ENCODE data around the gene RNF31.
A peak's percentile ranks its signal among the peaks of the same experiment; 100 is the strongest.

The RNF31 gene

GRCh38 chr14:24156840-24157239, 9.5 kb downstream of the RNF31 start:
- H3K27ac ChIP-seq, result no peak overlapping the region
- H3K4me2 ChIP-seq, result no peak overlapping the region
- no peak for TF ChIP-seq Cebpa-rat (IDR thresholded peaks at IDR 0.05)
- H3K4me1 ChIP-seq, result peaks cover 14% of the 10 kb centered on the region
- no peak overlapping the region for H3K9ac ChIP-seq
- H3K4me3 ChIP-seq, result no peak overlapping the region
- no peaks in the 10 kb centered on the region for H3K9me3 ChIP-seq
- peaks cover 87% of the 10 kb centered on the region for H3K36me3 ChIP-seq
- H4K20me1 ChIP-seq, result no peaks in the 10 kb centered on the region
- H3K27me3 ChIP-seq, result no peaks in the 10 kb centered on the region

DNA sequence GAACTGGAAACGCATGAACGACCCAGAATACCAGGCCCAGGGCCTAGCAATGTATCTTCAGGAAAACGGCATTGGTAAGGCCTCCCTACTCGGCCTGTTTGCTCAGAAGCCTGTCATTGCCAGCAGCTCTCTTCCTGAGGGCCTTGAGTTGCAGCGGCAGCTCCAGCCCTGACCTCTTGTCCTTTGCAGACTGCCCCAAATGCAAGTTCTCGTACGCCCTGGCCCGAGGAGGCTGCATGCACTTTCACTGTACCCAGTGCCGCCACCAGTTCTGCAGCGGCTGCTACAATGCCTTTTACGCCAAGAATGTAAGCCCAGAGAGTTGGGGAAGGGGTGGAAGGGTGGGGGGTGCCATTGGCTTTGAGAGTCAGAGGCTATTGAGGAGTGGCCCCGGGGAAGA, 10.0 kb downstream of the RNF31 start:
- no peak overlapping the region for H3K27ac ChIP-seq
- no peak overlapping the region for H3K4me3 ChIP-seq
- no peak for TF ChIP-seq Cebpa-rat (IDR thresholded peaks at IDR 0.05)
- H4K20me1 ChIP-seq, result no peaks in the 10 kb centered on the region
- peaks cover 19% of the 10 kb centered on the region for H3K4me1 ChIP-seq
- no peaks in the 10 kb centered on the region for H3K9me3 ChIP-seq
- H3K27me3 ChIP-seq, result no peaks in the 10 kb centered on the region
- no peak overlapping the region for H3K4me2 ChIP-seq
- H3K36me3 ChIP-seq, result peaks cover 82% of the 10 kb centered on the region
- no peak overlapping the region for H3K9ac ChIP-seq

- no peak for TF ChIP-seq Cebpa-rat (IDR thresholded peaks at IDR 0.05)
- no peak overlapping the region for H3K4me3 ChIP-seq
- peak overlapping the region; percentile 73 for H3K27ac ChIP-seq
These were observed 12.6 kb downstream of the RNF31 start for GRCh38 chr14:24159777-24160498.

GRCh38 chr14:24160499-24160849, 13.2 kb downstream of the RNF31 start:
- Histone ChIP-seq H4K20me1 (no peaks in the 10 kb centered on the region), H3K4me1 (peaks cover 30% of the 10 kb centered on the region), H3K27me3 (no peaks in the 10 kb centered on the region), H3K4me3 (no peak overlapping the region), H3K4me2 (peak overlapping the region; percentile 80), H3K9me3 (no peaks in the 10 kb centered on the region), H3K27ac (peak overlapping the region; percentile 73), H3K9ac (peak overlapping the region; percentile 72; the same call in 1 of the 2 replicates), H3K36me3 (peaks cover 82% of the 10 kb centered on the region)
- no peak for TF ChIP-seq Cebpa-rat (IDR thresholded peaks at IDR 0.05)

More at GRCh38 chr14:24159777-24160498, 12.6 kb downstream of the RNF31 start:
- Histone ChIP-seq H3K9ac (0 out of 2 replicates have a peak overlapping the region, but pooled peaks have one; percentile 72), H4K20me1 (no peaks in the 10 kb centered on the region), H3K4me2 (peak overlapping the region; percentile 80; the same call in 1 of the 2 replicates), H3K4me1 (peaks cover 30% of the 10 kb centered on the region), H3K27me3 (no peaks in the 10 kb centered on the region), H3K9me3 (no peaks in the 10 kb centered on the region), H3K36me3 (peaks cover 82% of the 10 kb centered on the region)

- Histone ChIP-seq H3K9ac (peak within 1 kb of the TSS; percentile 72), H4K20me1 (no peaks in the 10 kb centered on the region), H3K9me3 (no peaks in the 10 kb centered on the region), H3K4me2 (peak within 1 kb of the TSS; percentile 80), H3K36me3 (peaks cover 82% of the 10 kb centered on the region), H3K27me3 (no peaks in the 10 kb centered on the region), H3K27ac (peak within 1 kb of the TSS; percentile 73), H3K4me3 (peak within 1 kb of the TSS; percentile 68), H3K4me1 (peaks cover 30% of the 10 kb centered on the region)
- no peak for TF ChIP-seq Cebpa-rat (IDR thresholded peaks at IDR 0.05)
These were observed 13.8 kb downstream of the RNF31 start, which contains the start of gene IRF9 for GRCh38 chr14:24160850-24161804. Gene IRF9 (plus strand): TSS chr14:24161265. CDS start chr14:24162145, 880 bp downstream.

DNA sequence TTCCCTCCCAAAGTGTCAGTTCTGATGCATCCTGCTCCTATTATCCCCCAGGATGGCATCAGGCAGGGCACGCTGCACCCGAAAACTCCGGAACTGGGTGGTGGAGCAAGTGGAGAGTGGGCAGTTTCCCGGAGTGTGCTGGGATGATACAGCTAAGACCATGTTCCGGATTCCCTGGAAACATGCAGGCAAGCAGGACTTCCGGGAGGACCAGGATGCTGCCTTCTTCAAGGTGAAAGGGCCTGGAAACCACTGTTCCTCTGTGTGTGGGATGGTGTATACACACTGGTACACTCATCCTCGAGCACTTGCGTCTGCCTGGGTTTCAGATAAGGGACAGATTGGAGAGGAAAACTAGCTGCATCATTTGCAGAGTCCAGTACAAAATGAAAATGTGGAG, 14.8 kb downstream of the RNF31 start:
- no peaks in the 10 kb centered on the region for H4K20me1 ChIP-seq
- no peak for TF ChIP-seq Cebpa-rat (IDR thresholded peaks at IDR 0.05)
- H3K27me3 ChIP-seq, result no peaks in the 10 kb centered on the region
- H3K4me2 ChIP-seq, result peak overlapping the region; percentile 80
- peaks cover 30% of the 10 kb centered on the region for H3K4me1 ChIP-seq
- H3K27ac ChIP-seq, result peak overlapping the region; percentile 73
- peak overlapping the region; percentile 72; the same call in 1 of the 2 replicates for H3K9ac ChIP-seq
- peaks cover 82% of the 10 kb centered on the region for H3K36me3 ChIP-seq
- H3K9me3 ChIP-seq, result no peaks in the 10 kb centered on the region
- peak overlapping the region; percentile 68; the same call in 1 of the 2 replicates for H3K4me3 ChIP-seq

GRCh38 chr14:24164518-24164991, 17.3 kb downstream of the RNF31 start:
- Histone ChIP-seq H3K27me3 (no peaks in the 10 kb centered on the region), H3K4me3 (no peak overlapping the region), H3K4me2 (no peak overlapping the region), H3K9ac (no peak overlapping the region), H3K9me3 (no peaks in the 10 kb centered on the region), H4K20me1 (no peaks in the 10 kb centered on the region), H3K36me3 (peaks cover 72% of the 10 kb centered on the region), H3K27ac (no peak overlapping the region), H3K4me1 (peaks cover 30% of the 10 kb centered on the region)
- TF ChIP-seq Cebpa-rat (IDR thresholded peaks at IDR 0.05), result no peak

DNA sequence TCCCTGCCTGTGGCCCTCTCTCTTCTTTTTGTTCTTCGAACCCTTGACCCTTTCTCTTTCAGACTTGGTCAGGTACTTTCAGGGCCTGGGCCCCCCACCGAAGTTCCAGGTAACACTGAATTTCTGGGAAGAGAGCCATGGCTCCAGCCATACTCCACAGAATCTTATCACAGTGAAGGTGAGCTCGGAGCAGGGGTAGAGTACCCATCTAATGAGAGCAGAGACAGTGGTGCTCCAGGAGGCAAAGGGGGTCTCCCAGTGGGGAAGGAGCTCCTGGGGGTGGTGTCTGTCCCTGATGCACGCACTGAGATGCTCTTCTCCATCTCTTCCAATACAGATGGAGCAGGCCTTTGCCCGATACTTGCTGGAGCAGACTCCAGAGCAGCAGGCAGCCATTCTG, 18.5 kb downstream of the RNF31 start:
- no peak for TF ChIP-seq Cebpa-rat (IDR thresholded peaks at IDR 0.05)
- no peaks in the 10 kb centered on the region for H3K9me3 ChIP-seq
- peaks cover 63% of the 10 kb centered on the region for H3K36me3 ChIP-seq
- no peak overlapping the region for H3K9ac ChIP-seq
- no peak overlapping the region for H3K27ac ChIP-seq
- no peaks in the 10 kb centered on the region for H4K20me1 ChIP-seq
- no peak overlapping the region for H3K4me3 ChIP-seq
- peaks cover 26% of the 10 kb centered on the region for H3K4me1 ChIP-seq
- peaks cover 2% of the 10 kb centered on the region; the same call in 1 of the 2 replicates for H3K27me3 ChIP-seq
- no peak overlapping the region for H3K4me2 ChIP-seq

DNA sequence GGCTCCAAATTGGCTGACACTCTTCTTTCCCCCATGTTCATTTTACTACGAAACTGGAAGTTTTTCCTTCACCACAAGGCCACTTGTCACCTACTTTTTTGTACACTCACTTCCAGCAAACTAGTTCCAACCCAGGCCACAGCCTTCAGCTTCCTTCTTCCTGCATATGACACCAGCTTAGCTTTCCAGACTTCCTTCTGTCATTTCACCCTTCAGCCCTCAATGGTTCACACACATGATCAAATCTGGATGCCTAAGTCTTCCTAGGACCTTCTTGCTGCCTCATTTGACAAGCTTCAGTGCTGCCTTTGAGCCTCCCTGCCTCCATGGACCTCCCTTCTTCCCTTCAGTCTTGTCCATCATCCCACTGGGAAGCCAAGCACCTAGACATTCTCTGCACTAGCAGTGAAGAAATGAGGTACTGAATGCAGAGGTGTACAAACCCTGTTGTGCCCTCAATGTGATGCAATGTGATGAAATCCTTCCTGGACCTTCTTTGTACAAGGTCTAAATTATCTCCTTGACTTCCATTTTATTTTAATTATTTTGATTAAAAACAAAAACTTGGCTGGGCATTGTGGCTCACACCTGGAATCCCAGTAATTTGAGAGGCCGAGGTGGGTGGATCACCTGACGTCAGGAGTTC, 20.3 kb downstream of the RNF31 start:
- Histone ChIP-seq H3K36me3 (peaks cover 62% of the 10 kb centered on the region), H3K27me3 (peaks cover 20% of the 10 kb centered on the region), H3K27ac (no peak overlapping the region), H4K20me1 (no peaks in the 10 kb centered on the region), H3K4me3 (no peak overlapping the region), H3K4me1 (peaks cover 27% of the 10 kb centered on the region), H3K9ac (no peak overlapping the region), H3K9me3 (no peaks in the 10 kb centered on the region), H3K4me2 (no peak overlapping the region)
- TF ChIP-seq Cebpa-rat (IDR thresholded peaks at IDR 0.05), result no peak
